GM10248 (cell line): Measurements from ENCODE around the gene MEPE.

ENCODE experiments used
- CTCF ChIA-PET: fragments of 300-600 bp; sonication (Branson Sonifier 250); formaldehyde crosslinking; extraction: SDS; loops from one replicate; lab custom pipeline; 2021; ENCODE audit warnings: antibody characterized with exemption; lab: Yijun Ruan, JAX
- POLR2A ChIA-PET: fragments of 350-650 bp; sonication (Branson Sonifier 250); formaldehyde crosslinking; extraction: SDS; loops from one replicate; lab custom pipeline; 2020; ENCODE audit warnings: antibody characterized with exemption; lab: Yijun Ruan, JAX
- DNase-seq: peaks from one replicate; pipeline ENCODE4 v3.0.0; 2012; ENCODE audit errors: extremely low spot score
- CTCF ChIP-seq: IDR thresholded peaks from 2 replicates; pipeline ENCODE4 v1.5.1; 2012; ENCODE audit warnings: mild to moderate bottlenecking, low read depth; ENCODE audit errors: extremely low read depth, missing control alignments, control extremely low read depth

The MEPE gene

GRCh38 chr4:87838890-87839591 is 6.3 kb downstream of the MEPE start:
- TF ChIP-seq CTCF, result peak; percentile 50
- ChIA-PET CTCF (interaction anchor here (0.9 to 3.1 kb wide), 11 partner anchors 9 to 377 kb away, joined by 3 to 19 read pairs (median 4); no protein-coding TSS in a partner anchor), POLR2A (no interaction called here)
- DNase-seq, result peak; percentile 31

GRCh38 chr4:87839592-87839946 is 6.8 kb downstream of the MEPE start:
- CTCF ChIA-PET, result interaction anchor here (0.6 to 1.3 kb wide), 7 partner anchors 9 to 482 kb away, joined by 3 to 7 read pairs (median 3); no protein-coding TSS in a partner anchor
- POLR2A ChIA-PET, result no interaction called here
- no peak for DNase-seq
- TF ChIP-seq CTCF, result no peak

GRCh38 chr4:87840149-87840548 is 7.4 kb downstream of the MEPE start:
- POLR2A ChIA-PET, result no interaction called here
- no peak for TF ChIP-seq CTCF
- no peak for DNase-seq
- CTCF ChIA-PET, result interaction anchor here (0.6 to 1.3 kb wide), 7 partner anchors 9 to 483 kb away, joined by 3 to 7 read pairs (median 3); no protein-coding TSS in a partner anchor

DNA sequence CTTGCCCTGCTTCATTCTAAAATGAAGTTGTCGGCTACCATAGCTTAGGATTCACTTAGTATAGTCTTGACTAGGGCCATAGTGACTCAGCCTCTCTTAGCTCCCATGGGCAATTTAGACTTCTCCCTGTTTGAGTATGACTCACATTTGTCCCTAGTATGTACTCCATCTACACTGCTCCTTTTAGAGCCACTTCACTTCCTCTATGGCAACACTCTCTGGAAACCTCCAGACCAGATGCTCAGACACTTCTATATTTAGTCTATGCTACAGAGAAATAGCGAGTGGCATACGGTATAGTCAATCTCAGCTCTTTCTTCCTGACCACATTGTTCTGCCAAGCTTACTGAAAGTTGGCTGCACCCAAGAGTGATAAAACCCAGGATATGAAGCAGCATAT is 11.2 kb downstream of the MEPE start:
- CTCF ChIA-PET, result interaction anchor here (1.2 to 1.5 kb wide), 3 partner anchors 9 to 368 kb away, joined by 3 to 6 read pairs (median 4); partner anchors contain the start of gene MEPE
- POLR2A ChIA-PET, result no interaction called here

GRCh38 chr4:87844452-87844851 is 11.7 kb downstream of the MEPE start:
- ChIA-PET POLR2A (no interaction called here), CTCF (interaction anchor here (1.4 kb wide), 1 partner anchor 9 kb away, joined by 6 read pairs; no protein-coding TSS in a partner anchor)
- TF ChIP-seq CTCF, result no peak
- DNase-seq, result no peak

More for the DNA sequence above, 11.2 kb downstream of the MEPE start:
- DNase-seq, result no peak
- no peak for TF ChIP-seq CTCF

GRCh38 chr4:87846226-87846625 is 13.5 kb downstream of the MEPE start:
- no peak for TF ChIP-seq CTCF
- POLR2A ChIA-PET, result no interaction called here
- CTCF ChIA-PET, result interaction anchor here (0.8 to 7.7 kb wide), 4 partner anchors 8 to 366 kb away, joined by 3 to 115 read pairs (median 12); no protein-coding TSS in a partner anchor
- DNase-seq, result no peak
